Karpas-422 (cell line): Measurements from ENCODE around the gene MYO7B. TPM values are rescaled to one million over a fixed set of nuclear protein-coding genes. Genes with fewer than 3 reads are reported as not detected.

Source experiments
- DNase-seq: peaks from one replicate; pipeline ENCODE4 v3.0.0-alpha.2; 2015
- H2AFZ ChIP-seq: fragments of 200-600 bp; sonication (generic); 2 replicates; pipeline ENCODE4 v1.6.1; 2014; ENCODE audit warnings: antibody characterized with exemption, low read length, mixed read lengths
- H3K27ac ChIP-seq: fragments of 200-600 bp; sonication (generic); 2 replicates; pipeline ENCODE4 v1.5.1; 2014; ENCODE audit warnings: mild to moderate bottlenecking, low read length, moderate library complexity
- H3K27me3 ChIP-seq: fragments of 200-600 bp; sonication (generic); 2 replicates; pipeline ENCODE4 v1.6.1; 2014; ENCODE audit warnings: low read length, mixed read lengths
- H3K36me3 ChIP-seq: fragments of 200-600 bp; sonication (generic); 2 replicates; pipeline ENCODE4 v1.6.1; 2014; ENCODE audit warnings: low read length, mixed read lengths; ENCODE audit not compliant: insufficient read depth
- H3K4me1 ChIP-seq: fragments of 200-600 bp; sonication (generic); 2 replicates; pipeline ENCODE4 v1.6.1; 2014; ENCODE audit warnings: mild to moderate bottlenecking, low read length, mixed read lengths
- H3K4me2 ChIP-seq: fragments of 200-600 bp; sonication (generic); 2 replicates; pipeline ENCODE4 v1.6.1; 2014; ENCODE audit warnings: low read length, low read depth, mild to moderate bottlenecking; ENCODE audit not compliant: poor library complexity, severe bottlenecking
- H3K4me3 ChIP-seq: fragments of 200-600 bp; sonication (generic); 2 replicates; pipeline ENCODE4 v1.5.1; 2014; ENCODE audit warnings: mild to moderate bottlenecking, antibody characterized with exemption, low read length, mixed read lengths
- H3K79me2 ChIP-seq: fragments of 200-600 bp; sonication (generic); 2 replicates; pipeline ENCODE4 v1.6.1; 2014; ENCODE audit warnings: mild to moderate bottlenecking, low read length, mixed read lengths
- H3K9ac ChIP-seq: fragments of 200-600 bp; sonication (generic); 2 replicates; pipeline ENCODE4 v1.6.0; 2014; ENCODE audit warnings: low read length
- H3K9me2 ChIP-seq: fragments of 200-600 bp; sonication (generic), shearing (Covaris generic); replicated peaks from 2 replicates; pipeline ENCODE4 v1.6.0; 2014; ENCODE audit warnings: mild to moderate bottlenecking, low read length, moderate library complexity; ENCODE audit not compliant: insufficient read depth
- H3K9me3 ChIP-seq: fragments of 300-700, 200-600 bp; sonication (generic); 2 replicates; pipeline ENCODE4 v1.6.1; 2014; ENCODE audit warnings: low read length, mixed read lengths
- H4K20me1 ChIP-seq: fragments of 200-600 bp; sonication (generic); 2 replicates; pipeline ENCODE4 v1.6.1; 2014; ENCODE audit warnings: mild to moderate bottlenecking, antibody characterized with exemption, low read length, low read depth; ENCODE audit not compliant: insufficient read depth
- total RNA-seq: library from RNA; depleted of rRNA; stranded (reverse); fragments of >200 nt; shearing (Covaris generic); gene quantifications from 2 replicates; pipeline ENCODE4 v1.2.3, GENCODE V29; 2014; ENCODE audit warnings: low replicate concordance

MYO7B gene
- total RNA-seq, 1 experiment from 2014 or later, result 3.0 TPM

GRCh38 chr2:127574656-127575055 is 39.2 kb downstream of the MYO7B start:
- no peak overlapping the region for H3K4me2 ChIP-seq
- H4K20me1 ChIP-seq, result no peaks in the 10 kb centered on the region
- DNase-seq, result no peak
- H2AFZ ChIP-seq, result no peak overlapping the region
- H3K4me1 ChIP-seq, result peaks cover 11% of the 10 kb centered on the region
- H3K79me2 ChIP-seq, result no peaks in the 10 kb centered on the region
- no peaks in the 10 kb centered on the region for H3K9me2 ChIP-seq
- no peaks in the 10 kb centered on the region for H3K36me3 ChIP-seq
- no peak overlapping the region for H3K4me3 ChIP-seq
- no peaks in the 10 kb centered on the region for H3K9me3 ChIP-seq
- no peak overlapping the region for H3K27ac ChIP-seq
- H3K9ac ChIP-seq, result no peak overlapping the region
- H3K27me3 ChIP-seq, result no peaks in the 10 kb centered on the region; the same call in 1 of the 2 replicates

- no peaks in the 10 kb centered on the region for H3K79me2 ChIP-seq
- no peaks in the 10 kb centered on the region for H3K9me2 ChIP-seq
- no peak overlapping the region for H3K9ac ChIP-seq
- H3K4me3 ChIP-seq, result no peak overlapping the region
- H3K27me3 ChIP-seq, result no peaks in the 10 kb centered on the region; the same call in 1 of the 2 replicates
- peaks cover 11% of the 10 kb centered on the region for H3K4me1 ChIP-seq
- H3K27ac ChIP-seq, result no peak overlapping the region
- H3K4me2 ChIP-seq, result no peak overlapping the region
- no peaks in the 10 kb centered on the region for H3K36me3 ChIP-seq
- H4K20me1 ChIP-seq, result no peaks in the 10 kb centered on the region
- no peak for DNase-seq
- H2AFZ ChIP-seq, result no peak overlapping the region
- no peaks in the 10 kb centered on the region for H3K9me3 ChIP-seq
These were observed 39.8 kb downstream of the MYO7B start for GRCh38 chr2:127575185-127575765.

- Histone ChIP-seq H3K27me3 (no peaks in the 10 kb centered on the region; the same call in 1 of the 2 replicates), H4K20me1 (no peaks in the 10 kb centered on the region), H3K36me3 (no peaks in the 10 kb centered on the region), H3K4me3 (no peak overlapping the region), H3K4me1 (peaks cover 11% of the 10 kb centered on the region), H3K4me2 (no peak overlapping the region), H3K9ac (no peak overlapping the region), H3K27ac (no peak overlapping the region), H2AFZ (no peak overlapping the region), H3K9me2 (no peaks in the 10 kb centered on the region), H3K9me3 (no peaks in the 10 kb centered on the region), H3K79me2 (no peaks in the 10 kb centered on the region)
- no peak for DNase-seq
These were observed 40.5 kb downstream of the MYO7B start for GRCh38 chr2:127575941-127576432.

GRCh38 chr2:127576433-127577207 is 41.1 kb downstream of the MYO7B start:
- Histone ChIP-seq H3K4me2 (no peak overlapping the region), H3K79me2 (no peaks in the 10 kb centered on the region), H3K36me3 (no peaks in the 10 kb centered on the region), H3K4me1 (peaks cover 11% of the 10 kb centered on the region), H3K27me3 (no peaks in the 10 kb centered on the region; the same call in 1 of the 2 replicates), H3K9me2 (no peaks in the 10 kb centered on the region), H3K9me3 (no peaks in the 10 kb centered on the region), H3K27ac (no peak overlapping the region), H3K9ac (no peak overlapping the region), H2AFZ (no peak overlapping the region), H4K20me1 (no peaks in the 10 kb centered on the region), H3K4me3 (no peak overlapping the region)
- no peak for DNase-seq

GRCh38 chr2:127577208-127577475 is 41.7 kb downstream of the MYO7B start:
- no peaks in the 10 kb centered on the region for H3K36me3 ChIP-seq
- no peaks in the 10 kb centered on the region for H3K9me3 ChIP-seq
- no peak overlapping the region for H3K27ac ChIP-seq
- no peaks in the 10 kb centered on the region; the same call in 1 of the 2 replicates for H3K27me3 ChIP-seq
- H3K4me3 ChIP-seq, result no peak overlapping the region
- H3K4me2 ChIP-seq, result no peak overlapping the region
- H2AFZ ChIP-seq, result no peak overlapping the region
- H4K20me1 ChIP-seq, result no peaks in the 10 kb centered on the region
- no peak overlapping the region for H3K9ac ChIP-seq
- H3K4me1 ChIP-seq, result peaks cover 11% of the 10 kb centered on the region
- DNase-seq, result no peak
- H3K9me2 ChIP-seq, result no peaks in the 10 kb centered on the region
- H3K79me2 ChIP-seq, result no peaks in the 10 kb centered on the region

- no peak overlapping the region for H3K27ac ChIP-seq
These were observed 42.0 kb downstream of the MYO7B start for GRCh38 chr2:127577503-127577902.

GRCh38 chr2:127577973-127578372 is 42.5 kb downstream of the MYO7B start:
- Histone ChIP-seq H3K4me2 (no peak overlapping the region), H2AFZ (no peak overlapping the region), H3K9ac (no peak overlapping the region), H3K4me1 (peaks cover 11% of the 10 kb centered on the region), H3K27me3 (no peaks in the 10 kb centered on the region; the same call in 1 of the 2 replicates), H3K79me2 (no peaks in the 10 kb centered on the region), H3K9me2 (no peaks in the 10 kb centered on the region), H3K27ac (no peak overlapping the region), H3K36me3 (no peaks in the 10 kb centered on the region), H3K9me3 (no peaks in the 10 kb centered on the region), H3K4me3 (no peak overlapping the region), H4K20me1 (no peaks in the 10 kb centered on the region)
- peak; percentile 65 for DNase-seq

More at GRCh38 chr2:127577503-127577902, 42.0 kb downstream of the MYO7B start:
- Histone ChIP-seq H3K27me3 (no peaks in the 10 kb centered on the region; the same call in 1 of the 2 replicates), H3K9me3 (no peaks in the 10 kb centered on the region), H3K79me2 (no peaks in the 10 kb centered on the region), H3K4me2 (no peak overlapping the region), H3K36me3 (no peaks in the 10 kb centered on the region), H3K9ac (no peak overlapping the region), H3K9me2 (no peaks in the 10 kb centered on the region), H3K4me1 (peaks cover 11% of the 10 kb centered on the region), H3K4me3 (no peak overlapping the region), H2AFZ (no peak overlapping the region), H4K20me1 (no peaks in the 10 kb centered on the region)
- DNase-seq, result no peak

GRCh38 chr2:127578411-127578810 is 42.9 kb downstream of the MYO7B start:
- Histone ChIP-seq H3K4me2 (no peak overlapping the region), H3K4me1 (peaks cover 11% of the 10 kb centered on the region), H3K36me3 (no peaks in the 10 kb centered on the region), H3K27ac (no peak overlapping the region), H3K27me3 (no peaks in the 10 kb centered on the region; the same call in 1 of the 2 replicates), H3K4me3 (no peak overlapping the region), H3K9me3 (no peaks in the 10 kb centered on the region), H3K9ac (no peak overlapping the region), H3K79me2 (no peaks in the 10 kb centered on the region), H2AFZ (no peak overlapping the region), H3K9me2 (no peaks in the 10 kb centered on the region), H4K20me1 (no peaks in the 10 kb centered on the region)
- no peak for DNase-seq
